SK-N-MC (cell line): ENCODE measurements around the gene KRTAP4-1.
"Not testable (repeated sequence)": the region's sequence is repeated elsewhere in the genome, so short reads cannot be mapped to it uniquely, and the experiment has no call there.

Source experiments
- DNase-seq: peaks from one replicate; pipeline ENCODE4 v3.0.0-alpha.2; 2011; ENCODE audit warnings: low read depth, low spot score
- H3K27ac ChIP-seq: fragments of 200-600 bp; sonication (generic); 2 replicates; pipeline ENCODE4 v1.5.1; 2016; ENCODE audit warnings: mixed run types
- H3K36me3 ChIP-seq: fragments of 200-600 bp; sonication (generic); 2 replicates; pipeline ENCODE4 v1.6.1; 2017; ENCODE audit warnings: antibody characterized with exemption, low read length, mixed read lengths; ENCODE audit not compliant: insufficient read depth
- H3K4me3 ChIP-seq: fragments of 200-600 bp; sonication (generic); 2 replicates; pipeline ENCODE4 v1.5.1; 2016
- H3K9ac ChIP-seq: fragments of 200-600 bp; sonication (generic); 2 replicates; pipeline ENCODE4 v1.8.0; 2017; ENCODE audit warnings: mixed run types, mixed read lengths; ENCODE audit not compliant: insufficient read length
- H3K9me3 ChIP-seq: fragments of 200-600 bp; sonication (generic); 2 replicates; pipeline ENCODE4 v1.6.1; 2017; ENCODE audit warnings: low read depth, mild to moderate bottlenecking, antibody characterized with exemption, low read length, moderate library complexity, mixed read lengths
- EZH2 ChIP-seq: fragments of 200-600 bp; sonication (generic); IDR thresholded peaks from one replicate; pipeline ENCODE4 v1.6.1; 2017; ENCODE audit warnings: antibody characterized with exemption
- FOXP2 ChIP-seq: optimal IDR thresholded peaks from 2 replicates; pipeline ENCODE3; 2011; ENCODE audit warnings: mild to moderate bottlenecking, moderate library complexity; ENCODE audit not compliant: insufficient read depth; ENCODE audit errors: extremely low read length, control extremely low read depth
- POLR2AphosphoS5 ChIP-seq: IDR thresholded peaks from 2 replicates; pipeline ENCODE4 v1.6.1; 2012; ENCODE audit warnings: mild to moderate bottlenecking, low read depth, low read length, borderline replicate concordance

The KRTAP4-1 gene

GRCh38 chr17:41184480-41184961 is at the start of gene KRTAP4-1:
KRTAP4-1 (minus strand) TSS chr17:41184911; CDS start chr17:41184854, 57 bp downstream.
- no peak within 1 kb of the TSS for H3K9ac ChIP-seq
- TF ChIP-seq POLR2AphosphoS5 (no peak), EZH2 (no peak), FOXP2 (no peak)
- H3K4me3 ChIP-seq, result no peak within 1 kb of the TSS
- no peak within 1 kb of the TSS for H3K27ac ChIP-seq
- no peak for DNase-seq
- H3K9me3 ChIP-seq, result no peaks in the 10 kb centered on the region
- H3K36me3 ChIP-seq, result no peaks in the 10 kb centered on the region

GRCh38 chr17:41232399-41233105 is 47.8 kb upstream of the KRTAP4-1 start, which contains the start of gene KRTAP9-3:
KRTAP9-3 (plus strand) TSS chr17:41232449; CDS start chr17:41232502, 53 bp downstream.
- H3K9ac ChIP-seq, DNase-seq, H3K27ac ChIP-seq, H3K36me3 ChIP-seq, H3K9me3 ChIP-seq, H3K4me3 ChIP-seq: not testable (repeated sequence)

- H3K9me3 ChIP-seq, result no peaks in the 10 kb centered on the region
- no peaks in the 10 kb centered on the region for H3K36me3 ChIP-seq
- H3K9ac ChIP-seq, result no peak overlapping the region
- TF ChIP-seq POLR2AphosphoS5 (no peak), FOXP2 (no peak), EZH2 (no peak)
- no peak for DNase-seq
- H3K27ac ChIP-seq, result no peak overlapping the region
- H3K4me3 ChIP-seq, result no peak overlapping the region
These were observed 47.0 kb upstream of the KRTAP4-1 start for GRCh38 chr17:41231731-41232130.

- H3K9me3 ChIP-seq, result no peaks in the 10 kb centered on the region
- no peak overlapping the region for H3K4me3 ChIP-seq
- H3K9ac ChIP-seq, result no peak overlapping the region
- TF ChIP-seq POLR2AphosphoS5, result no peak
- TF ChIP-seq EZH2, result no peak
- no peak for TF ChIP-seq FOXP2
- H3K36me3 ChIP-seq, result no peaks in the 10 kb centered on the region
- DNase-seq, result no peak
- H3K27ac ChIP-seq, result no peak overlapping the region
These were observed 45.4 kb upstream of the KRTAP4-1 start for GRCh38 chr17:41230094-41230493.

GRCh38 chr17:41226598-41227095 is 41.9 kb upstream of the KRTAP4-1 start, which contains the start of gene KRTAP9-2:
KRTAP9-2 (plus strand) TSS chr17:41226648; CDS start chr17:41226655, 7 bp downstream.
- not testable (repeated sequence) for DNase-seq
- peak within 1 kb of the TSS; percentile 19 for H3K4me3 ChIP-seq

GRCh38 chr17:41226051-41226450 is 41.3 kb upstream of the KRTAP4-1 start:
- H3K27ac ChIP-seq, result no peak overlapping the region
- no peak for DNase-seq
- no peak for TF ChIP-seq EZH2
- no peak for TF ChIP-seq FOXP2
- TF ChIP-seq POLR2AphosphoS5, result no peak
- no peak overlapping the region for H3K4me3 ChIP-seq
- no peaks in the 10 kb centered on the region for H3K36me3 ChIP-seq
- H3K9ac ChIP-seq, result no peak overlapping the region
- no peaks in the 10 kb centered on the region for H3K9me3 ChIP-seq

More at GRCh38 chr17:41226598-41227095, 41.9 kb upstream of the KRTAP4-1 start, which contains the start of gene KRTAP9-2:
- H3K27ac ChIP-seq, result 0 out of 2 replicates have a peak within 1 kb of the TSS, but pooled peaks have one; percentile 19
- H3K36me3 ChIP-seq, H3K9me3 ChIP-seq, H3K9ac ChIP-seq: not testable (repeated sequence)

GRCh38 chr17:41223821-41224220 is 39.1 kb upstream of the KRTAP4-1 start:
- Histone ChIP-seq H3K36me3 (no peaks in the 10 kb centered on the region), H3K4me3 (no peak overlapping the region), H3K9ac (no peak overlapping the region), H3K27ac (peak overlapping the region; percentile 63), H3K9me3 (no peaks in the 10 kb centered on the region)
- no peak for TF ChIP-seq FOXP2
- TF ChIP-seq POLR2AphosphoS5, result no peak
- no peak for TF ChIP-seq EZH2
- peak; percentile 39 for DNase-seq

- no peak overlapping the region for H3K9ac ChIP-seq
- H3K4me3 ChIP-seq, result no peak overlapping the region
- no peak for DNase-seq
- H3K27ac ChIP-seq, result no peak overlapping the region
- H3K9me3 ChIP-seq, result no peaks in the 10 kb centered on the region
- H3K36me3 ChIP-seq, result no peaks in the 10 kb centered on the region
- TF ChIP-seq EZH2 (no peak), POLR2AphosphoS5 (no peak), FOXP2 (no peak)
These were observed 31.0 kb upstream of the KRTAP4-1 start for GRCh38 chr17:41215681-41216080.
